ENCODE results near the gene ADSS2. TPM values are rescaled to one million over a fixed set of nuclear protein-coding genes. Genes with fewer than 3 reads are reported as not detected.

ADSS2 gene
- total and polyA plus RNA-seq, 2 experiments from 2014 or later, result 55.1 to 101 TPM

- Histone ChIP-seq H3K27ac (ENCODE audit: low read depth) (no peak overlapping the region), H4K20me1 (replicated peaks; ENCODE audit: insufficient read depth) (no peaks in the 10 kb centered on the region), H3K27me3 (ENCODE audit: insufficient read depth) (no peaks in the 10 kb centered on the region), H3K79me2 (replicated peaks; ENCODE audit: insufficient read depth) (no peaks in the 10 kb centered on the region), H3K9me2 (ENCODE audit: insufficient read depth) (no peaks in the 10 kb centered on the region), H3K4me2 (no peak overlapping the region), H2AFZ (no peak overlapping the region), H3K4me1 (ENCODE audit: insufficient read depth) (no peaks in the 10 kb centered on the region), H3K36me3 (ENCODE audit: insufficient read depth) (no peaks in the 10 kb centered on the region), H3F3A (replicated peaks; ENCODE audit: low read depth) (no peaks in the 10 kb centered on the region; the same call in 1 of the 2 replicates), H3K4me3 (no peak overlapping the region)
- Mint-ChIP-seq H3K36me3 (ENCODE audit: low read depth) (no peaks in the 10 kb centered on the region), H3K27ac (no peak overlapping the region), H3K27me3 (ENCODE audit: insufficient read depth, low read depth, poor library complexity) (no peaks in the 10 kb centered on the region), H3K4me3 (no peak overlapping the region), H3K4me1 (no peaks in the 10 kb centered on the region), H3K9me3 (no peaks in the 10 kb centered on the region; the same call in 2 of the 3 replicates)
- no peak for TF ChIP-seq NANOG (IDR thresholded peaks at IDR 0.05; ENCODE audit: borderline replicate concordance)
- TF ChIP-seq EZH2 (IDR thresholded peaks at IDR 0.05; ENCODE audit: low read depth, unreplicated experiment), result no peak
- no peak for TF ChIP-seq JUNB (IDR thresholded peaks at IDR 0.05; ENCODE audit: unreplicated experiment)
- no peak for TF ChIP-seq EZH2phosphoT487 (IDR thresholded peaks at IDR 0.05; ENCODE audit: unreplicated experiment)
- TF ChIP-seq, protein P1, sequence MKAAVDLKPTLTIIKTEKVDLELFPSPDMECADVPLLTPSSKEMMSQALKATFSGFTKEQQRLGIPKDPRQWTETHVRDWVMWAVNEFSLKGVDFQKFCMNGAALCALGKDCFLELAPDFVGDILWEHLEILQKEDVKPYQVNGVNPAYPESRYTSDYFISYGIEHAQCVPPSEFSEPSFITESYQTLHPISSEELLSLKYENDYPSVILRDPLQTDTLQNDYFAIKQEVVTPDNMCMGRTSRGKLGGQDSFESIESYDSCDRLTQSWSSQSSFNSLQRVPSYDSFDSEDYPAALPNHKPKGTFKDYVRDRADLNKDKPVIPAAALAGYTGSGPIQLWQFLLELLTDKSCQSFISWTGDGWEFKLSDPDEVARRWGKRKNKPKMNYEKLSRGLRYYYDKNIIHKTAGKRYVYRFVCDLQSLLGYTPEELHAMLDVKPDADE (IDR thresholded peaks at IDR 0.05), result no peak
- no peak for TF ChIP-seq REST (IDR thresholded peaks at IDR 0.05; ENCODE audit: unreplicated experiment)
- TF ChIP-seq ZNF114 (CRISPR knock-in tag; IDR thresholded peaks at IDR 0.05), result no peak
- TF ChIP-seq ZNF331 (CRISPR knock-in tag; IDR thresholded peaks at IDR 0.05; ENCODE audit: low read depth), result no peak
- TF ChIP-seq, protein P2, sequence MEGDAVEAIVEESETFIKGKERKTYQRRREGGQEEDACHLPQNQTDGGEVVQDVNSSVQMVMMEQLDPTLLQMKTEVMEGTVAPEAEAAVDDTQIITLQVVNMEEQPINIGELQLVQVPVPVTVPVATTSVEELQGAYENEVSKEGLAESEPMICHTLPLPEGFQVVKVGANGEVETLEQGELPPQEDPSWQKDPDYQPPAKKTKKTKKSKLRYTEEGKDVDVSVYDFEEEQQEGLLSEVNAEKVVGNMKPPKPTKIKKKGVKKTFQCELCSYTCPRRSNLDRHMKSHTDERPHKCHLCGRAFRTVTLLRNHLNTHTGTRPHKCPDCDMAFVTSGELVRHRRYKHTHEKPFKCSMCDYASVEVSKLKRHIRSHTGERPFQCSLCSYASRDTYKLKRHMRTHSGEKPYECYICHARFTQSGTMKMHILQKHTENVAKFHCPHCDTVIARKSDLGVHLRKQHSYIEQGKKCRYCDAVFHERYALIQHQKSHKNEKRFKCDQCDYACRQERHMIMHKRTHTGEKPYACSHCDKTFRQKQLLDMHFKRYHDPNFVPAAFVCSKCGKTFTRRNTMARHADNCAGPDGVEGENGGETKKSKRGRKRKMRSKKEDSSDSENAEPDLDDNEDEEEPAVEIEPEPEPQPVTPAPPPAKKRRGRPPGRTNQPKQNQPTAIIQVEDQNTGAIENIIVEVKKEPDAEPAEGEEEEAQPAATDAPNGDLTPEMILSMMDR (conservative IDR thresholded peaks at IDR 0.05; ENCODE audit: low read depth in 2 of 2), result no peak
- no peak for TF ChIP-seq POLR2AphosphoS5 (IDR thresholded peaks at IDR 0.05; ENCODE audit: low read depth)
- no peak for TF ChIP-seq CREB1 (CRISPR knock-in tag; IDR thresholded peaks at IDR 0.05; ENCODE audit: low read depth)
- TF ChIP-seq, protein P3, sequence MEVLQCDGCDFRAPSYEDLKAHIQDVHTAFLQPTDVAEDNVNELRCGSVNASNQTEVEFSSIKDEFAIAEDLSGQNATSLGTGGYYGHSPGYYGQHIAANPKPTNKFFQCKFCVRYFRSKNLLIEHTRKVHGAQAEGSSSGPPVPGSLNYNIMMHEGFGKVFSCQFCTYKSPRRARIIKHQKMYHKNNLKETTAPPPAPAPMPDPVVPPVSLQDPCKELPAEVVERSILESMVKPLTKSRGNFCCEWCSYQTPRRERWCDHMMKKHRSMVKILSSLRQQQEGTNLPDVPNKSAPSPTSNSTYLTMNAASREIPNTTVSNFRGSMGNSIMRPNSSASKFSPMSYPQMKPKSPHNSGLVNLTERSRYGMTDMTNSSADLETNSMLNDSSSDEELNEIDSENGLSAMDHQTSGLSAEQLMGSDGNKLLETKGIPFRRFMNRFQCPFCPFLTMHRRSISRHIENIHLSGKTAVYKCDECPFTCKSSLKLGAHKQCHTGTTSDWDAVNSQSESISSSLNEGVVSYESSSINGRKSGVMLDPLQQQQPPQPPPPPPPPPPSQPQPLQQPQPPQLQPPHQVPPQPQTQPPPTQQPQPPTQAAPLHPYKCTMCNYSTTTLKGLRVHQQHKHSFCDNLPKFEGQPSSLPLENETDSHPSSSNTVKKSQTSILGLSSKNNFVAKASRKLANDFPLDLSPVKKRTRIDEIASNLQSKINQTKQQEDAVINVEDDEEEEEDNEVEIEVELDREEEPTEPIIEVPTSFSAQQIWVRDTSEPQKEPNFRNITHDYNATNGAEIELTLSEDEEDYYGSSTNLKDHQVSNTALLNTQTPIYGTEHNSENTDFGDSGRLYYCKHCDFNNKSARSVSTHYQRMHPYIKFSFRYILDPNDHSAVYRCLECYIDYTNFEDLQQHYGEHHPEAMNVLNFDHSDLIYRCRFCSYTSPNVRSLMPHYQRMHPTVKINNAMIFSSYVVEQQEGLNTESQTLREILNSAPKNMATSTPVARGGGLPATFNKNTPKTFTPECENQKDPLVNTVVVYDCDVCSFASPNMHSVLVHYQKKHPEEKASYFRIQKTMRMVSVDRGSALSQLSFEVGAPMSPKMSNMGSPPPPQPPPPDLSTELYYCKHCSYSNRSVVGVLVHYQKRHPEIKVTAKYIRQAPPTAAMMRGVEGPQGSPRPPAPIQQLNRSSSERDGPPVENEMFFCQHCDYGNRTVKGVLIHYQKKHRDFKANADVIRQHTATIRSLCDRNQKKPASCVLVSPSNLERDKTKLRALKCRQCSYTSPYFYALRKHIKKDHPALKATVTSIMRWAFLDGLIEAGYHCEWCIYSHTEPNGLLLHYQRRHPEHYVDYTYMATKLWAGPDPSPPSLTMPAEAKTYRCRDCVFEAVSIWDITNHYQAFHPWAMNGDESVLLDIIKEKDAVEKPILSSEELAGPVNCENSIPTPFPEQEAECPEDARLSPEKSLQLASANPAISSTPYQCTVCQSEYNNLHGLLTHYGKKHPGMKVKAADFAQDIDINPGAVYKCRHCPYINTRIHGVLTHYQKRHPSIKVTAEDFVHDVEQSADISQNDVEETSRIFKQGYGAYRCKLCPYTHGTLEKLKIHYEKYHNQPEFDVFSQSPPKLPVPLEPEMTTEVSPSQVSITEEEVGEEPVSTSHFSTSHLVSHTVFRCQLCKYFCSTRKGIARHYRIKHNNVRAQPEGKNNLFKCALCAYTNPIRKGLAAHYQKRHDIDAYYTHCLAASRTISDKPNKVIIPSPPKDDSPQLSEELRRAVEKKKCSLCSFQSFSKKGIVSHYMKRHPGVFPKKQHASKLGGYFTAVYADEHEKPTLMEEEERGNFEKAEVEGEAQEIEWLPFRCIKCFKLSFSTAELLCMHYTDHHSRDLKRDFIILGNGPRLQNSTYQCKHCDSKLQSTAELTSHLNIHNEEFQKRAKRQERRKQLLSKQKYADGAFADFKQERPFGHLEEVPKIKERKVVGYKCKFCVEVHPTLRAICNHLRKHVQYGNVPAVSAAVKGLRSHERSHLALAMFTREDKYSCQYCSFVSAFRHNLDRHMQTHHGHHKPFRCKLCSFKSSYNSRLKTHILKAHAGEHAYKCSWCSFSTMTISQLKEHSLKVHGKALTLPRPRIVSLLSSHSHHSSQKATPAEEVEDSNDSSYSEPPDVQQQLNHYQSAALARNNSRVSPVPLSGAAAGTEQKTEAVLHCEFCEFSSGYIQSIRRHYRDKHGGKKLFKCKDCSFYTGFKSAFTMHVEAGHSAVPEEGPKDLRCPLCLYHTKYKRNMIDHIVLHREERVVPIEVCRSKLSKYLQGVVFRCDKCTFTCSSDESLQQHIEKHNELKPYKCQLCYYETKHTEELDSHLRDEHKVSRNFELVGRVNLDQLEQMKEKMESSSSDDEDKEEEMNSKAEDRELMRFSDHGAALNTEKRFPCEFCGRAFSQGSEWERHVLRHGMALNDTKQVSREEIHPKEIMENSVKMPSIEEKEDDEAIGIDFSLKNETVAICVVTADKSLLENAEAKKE (CRISPR knock-in tag; IDR thresholded peaks at IDR 0.05), result no peak
- TF ChIP-seq STAT1 (IDR thresholded peaks at IDR 0.05; ENCODE audit: unreplicated experiment), result no peak
- DNase-seq (ENCODE audit: low spot score) (no peak), ATAC-seq (no peak)
Measured at GRCh38 chr1:244473059-244473605, 21.4 kb upstream of the ADSS2 start.

Measured in GM23338 (cell line).